Gastroesophageal sphincter (tissue), 4 donors: ENCODE results near the gene C13orf42. TPM values are rescaled to one million over a fixed set of nuclear protein-coding genes. Genes with fewer than 3 reads are reported as not detected.
"Not testable (repeated sequence)": the region's sequence is repeated elsewhere in the genome, so short reads cannot be mapped to it uniquely, and the experiment has no call there.

Source experiments
- ATAC-seq: fragments of 150-250 bp; one replicate; pipeline ENCODE4 v1.9.1; 2016; ENCODE audit warnings: mild to moderate bottlenecking, moderate library complexity
- H3K27ac ChIP-seq, 4 donors: fragments of 200-600 bp; sonication (generic) in 3 of 4; 1 replicate in 3 of 4; 2 replicates in 1 of 4; pipeline ENCODE4 v1.5.1; 2016 to 2019
- H3K27me3 ChIP-seq: fragments of 200-600 bp; sonication (generic); one replicate; pipeline ENCODE4 v1.5.1; 2019
- H3K36me3 ChIP-seq, 2 donors: fragments of 200-600 bp; sonication (generic); one replicate each; pipeline ENCODE4 v1.5.1; 2019; ENCODE audit warnings: control low read depth in 1 of 2
- H3K4me1 ChIP-seq, 3 donors: fragments of 200-600 bp; sonication (generic); 1 replicate in 2 of 3; 2 replicates in 1 of 3; pipeline ENCODE4 v1.5.1; 2016 to 2019; ENCODE audit warnings: control low read depth in 2 of 3
- H3K4me3 ChIP-seq, 2 donors: fragments of 200-600 bp; sonication (generic); one replicate each; pipeline ENCODE4 v1.5.1; 2019; ENCODE audit warnings: mild to moderate bottlenecking in 1 of 2, moderate library complexity in 1 of 2
- H3K9me3 ChIP-seq, 3 donors: fragments of 200-600 bp; sonication (generic); one replicate each; pipeline ENCODE4 v1.5.1; 2017 to 2019; ENCODE audit warnings: control low read depth in 2 of 3
- EP300 ChIP-seq: sonication (generic); formaldehyde crosslinking; IDR thresholded peaks from one replicate; pipeline ENCODE4 v1.6.1; 2017; ENCODE audit warnings: antibody characterized with exemption, mild to moderate bottlenecking
- POLR2A ChIP-seq, 2 donors: fragments of 450-650 bp; IDR thresholded peaks; one replicate each; pipeline ENCODE4 v1.6.1; 2017; ENCODE audit warnings: antibody characterized with exemption in 2 of 2, mild to moderate bottlenecking in 2 of 2, moderate library complexity in 1 of 2
- POLR2AphosphoS5 ChIP-seq: sonication (generic); formaldehyde crosslinking; IDR thresholded peaks from one replicate; pipeline ENCODE4 v1.6.1; 2017; ENCODE audit warnings: antibody characterized with exemption
- WGBS, 2 donors: methylation state at CpG; one replicate each; pipeline ENCODE4 v1.1.5; 2018; ENCODE audit warnings: low coverage in 1 of 2; 5-methylcytosine and 5-hydroxymethylcytosine counted together
- total RNA-seq, 4 donors: library from RNA; depleted of rRNA; stranded (reverse); fragments of >200 nt; gene quantifications; one replicate each; pipeline ENCODE4 v1.1.0, GENCODE V29; 2016
- TF ChIP-seq, protein P1 (sequence below), 4 experiments: fragments of 200-600 bp in 2 of 4; fragments of 450-650 bp in 2 of 4; sonication (generic) in 1 of 4; IDR thresholded peaks; one replicate each; pipeline ENCODE4 v1.5.1; 2017 to 2019; ENCODE audit warnings: antibody characterized with exemption in 4 of 4, mild to moderate bottlenecking in 2 of 4, moderate library complexity in 2 of 4

C13orf42 gene
- total RNA-seq, 4 donors from 2014 or later = 0.46 TPM; not detected in 3

- WGBS, 2 donors = 66 to 93% methylated on average over 3 to 8 of the region's 11 CpGs
- not testable (repeated sequence) for H3K4me1 ChIP-seq, H3K4me3 ChIP-seq, H3K36me3 ChIP-seq, ATAC-seq, H3K27ac ChIP-seq
- Histone ChIP-seq H3K27me3 (peaks cover 11% of the 10 kb centered on the region), H3K9me3 (peaks cover 0 to 17% (median 0%) of the 10 kb centered on the region in 3 donors)
- TF ChIP-seq, protein P1, sequence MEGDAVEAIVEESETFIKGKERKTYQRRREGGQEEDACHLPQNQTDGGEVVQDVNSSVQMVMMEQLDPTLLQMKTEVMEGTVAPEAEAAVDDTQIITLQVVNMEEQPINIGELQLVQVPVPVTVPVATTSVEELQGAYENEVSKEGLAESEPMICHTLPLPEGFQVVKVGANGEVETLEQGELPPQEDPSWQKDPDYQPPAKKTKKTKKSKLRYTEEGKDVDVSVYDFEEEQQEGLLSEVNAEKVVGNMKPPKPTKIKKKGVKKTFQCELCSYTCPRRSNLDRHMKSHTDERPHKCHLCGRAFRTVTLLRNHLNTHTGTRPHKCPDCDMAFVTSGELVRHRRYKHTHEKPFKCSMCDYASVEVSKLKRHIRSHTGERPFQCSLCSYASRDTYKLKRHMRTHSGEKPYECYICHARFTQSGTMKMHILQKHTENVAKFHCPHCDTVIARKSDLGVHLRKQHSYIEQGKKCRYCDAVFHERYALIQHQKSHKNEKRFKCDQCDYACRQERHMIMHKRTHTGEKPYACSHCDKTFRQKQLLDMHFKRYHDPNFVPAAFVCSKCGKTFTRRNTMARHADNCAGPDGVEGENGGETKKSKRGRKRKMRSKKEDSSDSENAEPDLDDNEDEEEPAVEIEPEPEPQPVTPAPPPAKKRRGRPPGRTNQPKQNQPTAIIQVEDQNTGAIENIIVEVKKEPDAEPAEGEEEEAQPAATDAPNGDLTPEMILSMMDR (IDR thresholded peaks at IDR 0.05) = peak in 1 of 4 experiments; percentile 20
Measured at GRCh38 chr13:51120873-51121272, 9.8 kb upstream of the C13orf42 start.

DNA sequence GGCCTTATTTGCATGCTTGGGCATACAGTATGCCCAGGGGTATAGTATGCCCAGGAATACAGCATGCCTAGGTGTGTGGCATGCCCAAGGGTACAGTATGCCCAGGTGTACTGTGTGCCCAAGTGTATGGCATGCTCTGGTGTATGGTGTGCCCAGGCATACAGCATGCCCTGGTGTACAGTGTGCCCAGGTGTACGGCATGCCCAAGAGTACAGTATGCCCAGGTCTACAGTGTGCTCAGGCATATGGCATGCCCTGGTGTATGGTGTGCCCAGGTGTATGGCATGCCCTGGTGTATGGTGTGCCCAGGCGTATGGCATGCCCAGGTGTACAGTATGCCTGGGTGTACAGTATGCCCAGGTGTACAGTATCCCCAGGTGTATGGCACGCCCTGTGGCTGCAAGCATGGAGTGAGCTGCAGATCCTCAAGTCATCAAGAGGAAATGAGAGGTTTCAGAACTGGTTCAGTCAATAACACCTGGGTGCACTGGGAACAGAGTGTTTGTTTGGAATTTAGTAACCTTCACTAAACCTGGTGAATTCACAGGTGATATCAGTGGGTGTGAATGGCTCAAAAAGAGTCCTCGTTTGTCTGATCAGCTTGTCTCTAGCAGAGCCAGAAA is 7.8 kb upstream of the C13orf42 start:
- H3K27ac ChIP-seq = no peak overlapping the region
- TF ChIP-seq POLR2AphosphoS5 (no peak), POLR2A (IDR thresholded peaks at IDR 0.05) (no peak)

DNA sequence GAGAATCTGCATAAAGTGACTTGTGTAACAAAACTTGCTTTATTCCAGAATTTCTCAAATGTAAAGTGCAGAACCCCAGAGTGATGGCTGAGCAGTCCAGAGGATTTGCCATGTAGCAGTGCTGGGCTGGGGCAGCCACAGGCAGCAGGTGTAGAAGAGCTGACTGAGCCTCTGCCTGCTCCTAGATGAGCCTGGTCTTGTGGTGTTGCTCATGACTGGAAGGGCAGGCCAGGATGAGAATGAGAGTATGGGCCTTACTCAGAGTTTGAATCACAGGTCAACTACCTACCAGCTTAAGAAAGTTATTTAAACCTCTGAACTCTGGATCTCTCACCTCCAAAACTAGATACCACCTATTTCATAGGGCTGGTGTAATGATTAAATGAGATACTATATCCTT is 2.9 kb upstream of the C13orf42 start:
- H3K27ac ChIP-seq = no peak overlapping the region
- H3K36me3 ChIP-seq = no peaks in the 10 kb centered on the region
- peaks cover 0 to 17% (median 0%) of the 10 kb centered on the region in 3 donors for H3K9me3 ChIP-seq
- H3K27me3 ChIP-seq = no peaks in the 10 kb centered on the region
- ATAC-seq = no peak
- H3K4me3 ChIP-seq = no peak overlapping the region
- H3K4me1 ChIP-seq = no peaks in the 10 kb centered on the region
- TF ChIP-seq, protein P1 (IDR thresholded peaks at IDR 0.05) = no peak
- TF ChIP-seq POLR2AphosphoS5 (no peak), EP300 (no peak), POLR2A (IDR thresholded peaks at IDR 0.05) (no peak)

More for the DNA sequence above, 7.8 kb upstream of the C13orf42 start:
- H3K27me3 ChIP-seq = peaks cover 11% of the 10 kb centered on the region
- WGBS, 2 donors = 67 to 74% methylated on average over 1 to 3 of the region's 4 CpGs
- no peaks in the 10 kb centered on the region for H3K36me3 ChIP-seq
- peaks cover 0 to 17% (median 0%) of the 10 kb centered on the region in 3 donors for H3K9me3 ChIP-seq
- no peak for ATAC-seq
- no peaks in the 10 kb centered on the region for H3K4me1 ChIP-seq
- H3K4me3 ChIP-seq = no peak overlapping the region

- H3K9me3 ChIP-seq = peaks cover 0 to 17% (median 0%) of the 10 kb centered on the region in 3 donors
- WGBS, 2 donors = 53 to 83% methylated on average over 8 to 10 of the region's 12 CpGs
- H3K27me3 ChIP-seq = no peaks in the 10 kb centered on the region
- TF ChIP-seq POLR2AphosphoS5 (no peak), POLR2A (IDR thresholded peaks at IDR 0.05) (no peak), EP300 (no peak)
- TF ChIP-seq, protein P1 (IDR thresholded peaks at IDR 0.05) = no peak
- H3K27ac ChIP-seq = no peak overlapping the region
- no peaks in the 10 kb centered on the region for H3K4me1 ChIP-seq
- ATAC-seq = no peak
- no peaks in the 10 kb centered on the region for H3K36me3 ChIP-seq
- no peak overlapping the region for H3K4me3 ChIP-seq
Measured at GRCh38 chr13:51113186-51113881, 2.3 kb upstream of the C13orf42 start.

- 77 to 100% methylated on average over 3 to 4 of the region's 5 CpGs for WGBS, 2 donors
- Histone ChIP-seq H3K4me1 (no peaks in the 10 kb centered on the region), H3K27ac (no peak overlapping the region), H3K9me3 (peaks cover 0 to 11% (median 0%) of the 10 kb centered on the region in 3 donors), H3K27me3 (no peaks in the 10 kb centered on the region), H3K36me3 (no peaks in the 10 kb centered on the region), H3K4me3 (no peak overlapping the region)
- TF ChIP-seq POLR2AphosphoS5 = no peak
- TF ChIP-seq, protein P1 (IDR thresholded peaks at IDR 0.05) = no peak
- TF ChIP-seq EP300 = no peak
- no peak for ATAC-seq
Measured at GRCh38 chr13:51112771-51113170, 1.7 kb upstream of the C13orf42 start.
